B cell (primary cell): ENCODE data around the gene XXYLT1.

Experiments used
- CTCF ChIP-seq: fragments of 200-600 bp; IDR thresholded peaks from one replicate; pipeline ENCODE4 v1.8.0; 2022; ENCODE audit warnings: antibody characterized with exemption, mild to moderate bottlenecking
- EZH2 ChIP-seq: IDR thresholded peaks from 2 replicates; pipeline ENCODE4 v1.6.1; 2012; ENCODE audit warnings: borderline replicate concordance, low read depth, mild to moderate bottlenecking, moderate library complexity, low read length; ENCODE audit not compliant: insufficient read depth, poor library complexity, severe bottlenecking

- TF ChIP-seq CTCF (no peak), EZH2 (no peak)
These were observed 174.3 kb downstream of the XXYLT1 start for GRCh38 chr3:195096484-195097330.
